HG03135 (cell line): ENCODE measurements around the gene SMOC1.

ENCODE experiments used
- ATAC-seq: cut with Tn5 transposase; IDR thresholded peaks from one replicate; pipeline ENCODE4 v1.9.1; 2021; ENCODE audit warnings: mild to moderate bottlenecking, moderate library complexity; ENCODE audit not compliant: unreplicated experiment

SMOC1 gene

GRCh38 chr14:70032016-70032415, 152.8 kb downstream of the SMOC1 start:
- ATAC-seq: no peak

- ATAC-seq: no peak
Observed at GRCh38 chr14:70032447-70032846, 153.2 kb downstream of the SMOC1 start.

GRCh38 chr14:70033116-70033515, 153.9 kb downstream of the SMOC1 start:
- ATAC-seq: no peak

GRCh38 chr14:70033561-70033960, 154.3 kb downstream of the SMOC1 start:
- ATAC-seq: no peak

- ATAC-seq: no peak
Observed at GRCh38 chr14:70034257-70034656, 155.0 kb downstream of the SMOC1 start.

- ATAC-seq: no peak
Observed at GRCh38 chr14:70036665-70037064, 157.4 kb downstream of the SMOC1 start.

GRCh38 chr14:70043001-70043400, 163.8 kb downstream of the SMOC1 start:
- ATAC-seq: no peak

GRCh38 chr14:70045310-70045709, 166.1 kb downstream of the SMOC1 start:
- ATAC-seq: no peak

GRCh38 chr14:70045844-70046535, 166.8 kb downstream of the SMOC1 start:
- no peak for ATAC-seq

- no peak for ATAC-seq
Observed at GRCh38 chr14:70047598-70048312, 168.5 kb downstream of the SMOC1 start.

- ATAC-seq: no peak
Observed at GRCh38 chr14:70048313-70048654, 169.1 kb downstream of the SMOC1 start.

- no peak for ATAC-seq
Observed at GRCh38 chr14:70049605-70050004, 170.4 kb downstream of the SMOC1 start.

GRCh38 chr14:70050136-70050535, 170.9 kb downstream of the SMOC1 start:
- ATAC-seq: no peak

- ATAC-seq: no peak
Observed at GRCh38 chr14:70052990-70053389, 173.8 kb downstream of the SMOC1 start.

- ATAC-seq: no peak
Observed at GRCh38 chr14:70057519-70058136, 178.4 kb downstream of the SMOC1 start.

- no peak for ATAC-seq
Observed at GRCh38 chr14:70059545-70059944, 180.3 kb downstream of the SMOC1 start.

- ATAC-seq: no peak
Observed at GRCh38 chr14:70061108-70061507, 181.9 kb downstream of the SMOC1 start.

GRCh38 chr14:70064136-70064865, 185.1 kb downstream of the SMOC1 start:
- ATAC-seq: no peak

GRCh38 chr14:70067810-70068209, 188.6 kb downstream of the SMOC1 start:
- no peak for ATAC-seq

GRCh38 chr14:70069186-70069585, 190.0 kb downstream of the SMOC1 start:
- no peak for ATAC-seq

- no peak for ATAC-seq
Observed at GRCh38 chr14:70073924-70074566, 194.8 kb downstream of the SMOC1 start.
